Epithelial cell of esophagus (primary cell): ENCODE measurements around the gene FHIP2A.

Experiments used
- DNase-seq: peaks from one replicate; pipeline ENCODE4 v3.0.0; 2010; ENCODE audit warnings: low read depth
- H3K4me3 ChIP-seq: 2 replicates; pipeline ENCODE4 v1.5.1; 2011; ENCODE audit warnings: mild to moderate bottlenecking, low read length, control low read depth
- TF ChIP-seq, protein P1 (sequence below): IDR thresholded peaks from 2 replicates; pipeline ENCODE4 v1.5.1; 2011; ENCODE audit warnings: low read depth, mild to moderate bottlenecking, low read length, control low read depth, inconsistent platforms; ENCODE audit not compliant: insufficient read depth; ENCODE audit errors: missing control alignments

FHIP2A gene

DNA sequence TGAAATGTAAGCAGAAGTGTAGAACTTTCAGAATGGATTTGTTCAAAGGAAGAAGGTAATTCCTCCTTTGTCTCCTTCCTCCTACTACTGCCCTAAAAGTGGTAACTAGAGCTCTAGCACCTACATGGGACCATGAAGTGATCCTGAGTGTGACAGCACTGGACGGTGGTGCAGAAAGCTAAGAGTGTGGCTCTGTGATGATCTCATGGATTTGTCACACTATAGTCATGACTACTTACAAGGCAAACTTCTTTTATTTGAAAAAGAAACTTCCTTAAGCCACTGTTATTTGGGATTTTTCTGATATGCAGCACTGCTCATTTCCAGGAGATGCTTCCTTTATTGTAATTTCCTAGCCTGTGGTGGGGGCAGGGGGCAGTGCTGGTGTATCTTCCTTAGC, 5.8 kb upstream of the FHIP2A start:
- DNase-seq = peak; percentile 31
- TF ChIP-seq, protein P1, sequence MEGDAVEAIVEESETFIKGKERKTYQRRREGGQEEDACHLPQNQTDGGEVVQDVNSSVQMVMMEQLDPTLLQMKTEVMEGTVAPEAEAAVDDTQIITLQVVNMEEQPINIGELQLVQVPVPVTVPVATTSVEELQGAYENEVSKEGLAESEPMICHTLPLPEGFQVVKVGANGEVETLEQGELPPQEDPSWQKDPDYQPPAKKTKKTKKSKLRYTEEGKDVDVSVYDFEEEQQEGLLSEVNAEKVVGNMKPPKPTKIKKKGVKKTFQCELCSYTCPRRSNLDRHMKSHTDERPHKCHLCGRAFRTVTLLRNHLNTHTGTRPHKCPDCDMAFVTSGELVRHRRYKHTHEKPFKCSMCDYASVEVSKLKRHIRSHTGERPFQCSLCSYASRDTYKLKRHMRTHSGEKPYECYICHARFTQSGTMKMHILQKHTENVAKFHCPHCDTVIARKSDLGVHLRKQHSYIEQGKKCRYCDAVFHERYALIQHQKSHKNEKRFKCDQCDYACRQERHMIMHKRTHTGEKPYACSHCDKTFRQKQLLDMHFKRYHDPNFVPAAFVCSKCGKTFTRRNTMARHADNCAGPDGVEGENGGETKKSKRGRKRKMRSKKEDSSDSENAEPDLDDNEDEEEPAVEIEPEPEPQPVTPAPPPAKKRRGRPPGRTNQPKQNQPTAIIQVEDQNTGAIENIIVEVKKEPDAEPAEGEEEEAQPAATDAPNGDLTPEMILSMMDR = no peak
- H3K4me3 ChIP-seq = no peak overlapping the region

DNA sequence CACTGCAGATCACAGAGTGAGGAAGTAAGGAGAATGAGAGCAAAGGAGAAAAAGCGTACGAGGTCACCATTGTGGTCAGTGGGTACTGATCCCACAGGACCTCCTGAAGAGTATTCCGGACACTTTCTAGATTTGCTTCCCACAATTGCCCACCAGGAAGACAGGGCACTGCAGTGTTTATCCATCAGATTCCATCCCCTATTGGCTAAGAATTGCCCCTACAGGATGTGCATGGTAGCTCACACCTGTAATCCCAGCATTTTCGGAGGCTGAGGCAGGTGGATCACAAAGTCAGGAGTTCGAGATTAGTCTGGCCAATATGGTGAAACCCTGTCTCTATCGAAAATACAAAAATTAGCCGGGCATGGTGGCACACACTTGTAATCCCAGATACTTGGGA, 5.3 kb upstream of the FHIP2A start:
- no peak for DNase-seq
- TF ChIP-seq, protein P1 = no peak
- no peak overlapping the region for H3K4me3 ChIP-seq

DNA sequence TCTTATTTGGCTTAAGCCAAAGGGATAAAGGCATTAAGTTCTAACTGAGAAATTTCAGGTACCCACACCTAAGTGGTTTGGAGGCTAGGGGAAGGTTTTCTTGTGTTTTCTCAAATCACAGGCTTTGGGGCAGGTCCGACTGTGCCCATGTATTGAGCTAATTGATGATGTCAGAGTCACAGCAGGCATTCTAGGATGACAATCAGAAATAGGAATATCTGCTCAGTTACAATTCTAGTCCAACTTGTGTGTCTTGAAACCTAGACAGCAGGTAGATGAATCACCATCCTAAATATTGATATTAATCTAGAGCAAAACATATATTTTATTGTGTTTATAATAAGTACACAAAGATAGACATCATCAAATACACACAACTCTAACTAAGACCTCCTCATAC, 2.3 kb upstream of the FHIP2A start:
- H3K4me3 ChIP-seq = no peak overlapping the region
- TF ChIP-seq, protein P1 = no peak
- peak; percentile 10 for DNase-seq

DNA sequence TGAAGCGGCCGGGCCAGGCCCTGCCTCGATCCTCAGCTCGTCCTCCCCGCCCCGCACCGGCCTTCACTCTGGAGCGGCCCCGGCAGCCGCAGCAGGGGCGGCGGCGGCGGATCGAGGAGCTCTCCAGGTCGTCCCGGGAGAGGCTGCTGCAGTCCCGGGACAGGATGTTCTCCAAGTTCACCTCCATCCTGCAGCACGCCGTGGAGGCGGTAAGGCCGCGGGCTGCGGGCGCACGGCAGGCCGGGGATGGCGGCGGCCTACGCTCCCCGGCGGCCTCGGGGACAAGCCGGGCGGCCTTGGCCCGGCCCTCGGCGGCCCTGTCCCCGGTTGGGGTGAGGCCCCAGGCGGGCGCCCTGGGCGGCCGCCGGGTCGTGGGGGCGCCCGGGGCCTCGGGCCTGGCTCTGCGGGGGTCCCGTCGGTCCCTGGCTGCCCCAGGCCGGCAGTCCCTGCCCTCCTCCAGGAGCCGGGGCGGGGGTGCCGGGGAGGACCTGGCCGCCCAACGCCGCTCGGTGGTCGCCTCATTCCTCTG, 399 bp downstream of the FHIP2A start:
- peak overlapping the region; percentile 71 for H3K4me3 ChIP-seq
- peak; percentile 49 for DNase-seq
- TF ChIP-seq, protein P1 = no peak

DNA sequence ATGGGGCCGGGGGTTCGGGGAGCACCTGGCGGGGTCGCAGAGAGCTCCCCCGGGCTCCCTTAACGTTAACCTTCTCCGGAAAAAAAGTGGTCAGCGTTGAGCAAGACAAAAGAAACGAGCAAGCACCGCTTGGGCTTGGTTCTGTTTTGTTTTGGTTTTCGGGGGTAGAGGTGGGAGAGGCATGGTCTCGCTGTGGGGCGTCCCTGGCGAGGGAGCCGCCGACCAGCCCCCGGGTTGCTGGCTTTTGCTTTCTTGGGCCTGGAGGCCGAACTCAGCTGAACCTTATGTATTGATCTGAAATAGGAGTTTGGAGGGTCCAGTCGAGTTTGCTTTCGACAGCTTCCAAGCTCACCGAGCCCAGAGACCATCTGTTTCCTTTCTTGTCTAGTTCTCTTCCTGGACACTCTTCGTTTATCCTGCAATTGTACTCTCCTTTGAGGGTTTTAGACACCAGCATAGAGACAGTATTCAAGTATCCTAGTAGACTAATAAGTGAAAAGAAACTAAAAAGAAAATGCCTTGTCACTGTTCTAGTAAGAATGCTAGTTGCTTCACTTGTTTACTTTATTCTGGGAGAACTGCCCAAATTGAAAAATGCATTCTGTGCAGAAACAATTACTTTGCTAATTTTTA, 980 bp downstream of the FHIP2A start:
- TF ChIP-seq, protein P1 = no peak
- peak overlapping the region; percentile 71 for H3K4me3 ChIP-seq
- DNase-seq = peak; percentile 33

DNA sequence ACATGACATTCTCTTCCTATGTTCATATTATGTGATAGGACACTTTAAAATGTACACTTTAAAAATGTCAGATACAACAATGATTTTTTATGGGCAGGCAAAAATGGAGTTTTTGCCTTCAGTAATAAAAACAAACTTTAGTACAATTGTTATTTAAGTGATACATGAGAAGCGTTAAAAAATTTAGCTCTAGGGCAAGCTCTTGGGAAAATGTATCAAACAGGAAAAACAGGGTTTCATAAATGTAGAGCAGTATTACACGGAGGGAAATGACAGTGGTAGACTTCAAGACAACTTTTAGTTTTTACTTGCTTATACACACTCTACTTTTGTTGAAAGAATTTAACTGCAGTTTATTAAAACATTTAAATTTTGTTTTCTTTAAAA, 1.5 kb downstream of the FHIP2A start:
- peak overlapping the region; percentile 71 for H3K4me3 ChIP-seq
- TF ChIP-seq, protein P1 = no peak
- peak; percentile 83 for DNase-seq

DNA sequence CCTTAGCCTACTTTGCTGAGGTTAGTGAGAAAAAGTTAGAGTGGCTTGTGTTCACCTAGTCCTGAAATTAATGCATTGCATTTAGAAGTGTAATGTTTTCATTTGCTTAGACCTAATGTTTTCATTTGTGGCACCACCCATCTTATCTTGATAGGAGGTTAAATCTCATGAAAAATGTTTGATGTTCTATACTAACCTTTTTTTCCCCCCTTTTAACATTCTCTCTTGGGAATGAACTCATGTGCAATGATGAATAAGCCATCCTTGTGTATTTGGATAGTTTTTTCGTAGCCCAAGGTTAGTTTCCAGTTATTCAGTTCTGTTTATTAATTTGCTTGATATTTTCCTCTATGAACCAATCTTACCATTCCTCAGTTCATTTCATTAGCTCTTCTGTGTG, 2.8 kb downstream of the FHIP2A start:
- TF ChIP-seq, protein P1 = no peak
- no peak overlapping the region for H3K4me3 ChIP-seq
- no peak for DNase-seq
